Mesothelial cell of epicardium (in vitro differentiated cells): ENCODE data around the gene ZDHHC14. TPM values are rescaled to one million over a fixed set of nuclear protein-coding genes. Genes with fewer than 3 reads are reported as not detected.

Experiments used
- DNase-seq, 2 experiments: peaks; one replicate each; pipeline ENCODE4 v3.0.0; 2021; ENCODE audit warnings: low spot score in 2 of 2; ENCODE audit not compliant: unreplicated experiment in 2 of 2
- H3K27ac Mint-ChIP-seq: 2 replicates; pipeline ENCODE4 v1.8.0; 2021; ENCODE audit warnings: mixed read lengths
- H3K27me3 Mint-ChIP-seq: 2 replicates; pipeline ENCODE4 v1.8.0; 2021; ENCODE audit warnings: low read depth, mixed read lengths
- H3K36me3 Mint-ChIP-seq: 2 replicates; pipeline ENCODE4 v1.8.0; 2021; ENCODE audit warnings: mixed read lengths
- H3K4me1 Mint-ChIP-seq: 2 replicates; pipeline ENCODE4 v1.8.0; 2021; ENCODE audit warnings: mixed read lengths
- H3K4me3 Mint-ChIP-seq: 2 replicates; pipeline ENCODE4 v1.8.0; 2021; ENCODE audit warnings: mild to moderate bottlenecking, moderate library complexity, mixed read lengths
- H3K9me3 Mint-ChIP-seq: 2 replicates; pipeline ENCODE4 v1.8.0; 2021; ENCODE audit warnings: mixed read lengths
- total RNA-seq: library from RNA; stranded (reverse); gene quantifications from 3 replicates; pipeline ENCODE4 v1.2.1, GENCODE V29; 2021
- TF ChIP-seq, protein P1 (sequence below): fragments of 200-600 bp; sonication (generic); IDR thresholded peaks from one replicate; pipeline ENCODE4 v1.5.0; 2021; ENCODE audit warnings: antibody characterized with exemption; ENCODE audit not compliant: unreplicated experiment

The ZDHHC14 gene
- total RNA-seq, 1 donor from 2014 or later = 11.3 TPM

- TF ChIP-seq, protein P1, sequence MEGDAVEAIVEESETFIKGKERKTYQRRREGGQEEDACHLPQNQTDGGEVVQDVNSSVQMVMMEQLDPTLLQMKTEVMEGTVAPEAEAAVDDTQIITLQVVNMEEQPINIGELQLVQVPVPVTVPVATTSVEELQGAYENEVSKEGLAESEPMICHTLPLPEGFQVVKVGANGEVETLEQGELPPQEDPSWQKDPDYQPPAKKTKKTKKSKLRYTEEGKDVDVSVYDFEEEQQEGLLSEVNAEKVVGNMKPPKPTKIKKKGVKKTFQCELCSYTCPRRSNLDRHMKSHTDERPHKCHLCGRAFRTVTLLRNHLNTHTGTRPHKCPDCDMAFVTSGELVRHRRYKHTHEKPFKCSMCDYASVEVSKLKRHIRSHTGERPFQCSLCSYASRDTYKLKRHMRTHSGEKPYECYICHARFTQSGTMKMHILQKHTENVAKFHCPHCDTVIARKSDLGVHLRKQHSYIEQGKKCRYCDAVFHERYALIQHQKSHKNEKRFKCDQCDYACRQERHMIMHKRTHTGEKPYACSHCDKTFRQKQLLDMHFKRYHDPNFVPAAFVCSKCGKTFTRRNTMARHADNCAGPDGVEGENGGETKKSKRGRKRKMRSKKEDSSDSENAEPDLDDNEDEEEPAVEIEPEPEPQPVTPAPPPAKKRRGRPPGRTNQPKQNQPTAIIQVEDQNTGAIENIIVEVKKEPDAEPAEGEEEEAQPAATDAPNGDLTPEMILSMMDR = no peak
- DNase-seq = no peak
- Mint-ChIP-seq H3K9me3 (peaks cover 4% of the 10 kb centered on the region), H3K27ac (no peak overlapping the region), H3K36me3 (no peaks in the 10 kb centered on the region), H3K4me1 (no peaks in the 10 kb centered on the region), H3K4me3 (no peak overlapping the region), H3K27me3 (no peaks in the 10 kb centered on the region)
Observed at GRCh38 chr6:157481865-157482249, 100.9 kb downstream of the ZDHHC14 start.

- TF ChIP-seq, protein P1 = no peak
- Mint-ChIP-seq H3K27me3 (peaks cover 2% of the 10 kb centered on the region), H3K4me1 (peaks cover 2% of the 10 kb centered on the region), H3K4me3 (no peak overlapping the region), H3K36me3 (no peaks in the 10 kb centered on the region), H3K9me3 (peaks cover 4% of the 10 kb centered on the region), H3K27ac (no peak overlapping the region)
- no peak for DNase-seq
Observed at GRCh38 chr6:157483770-157484169, 102.8 kb downstream of the ZDHHC14 start.

- H3K9me3 Mint-ChIP-seq = peaks cover 4% of the 10 kb centered on the region
- peaks cover 2% of the 10 kb centered on the region for H3K27me3 Mint-ChIP-seq
- no peaks in the 10 kb centered on the region for H3K36me3 Mint-ChIP-seq
- DNase-seq = no peak
- TF ChIP-seq, protein P1 = no peak
- peaks cover 2% of the 10 kb centered on the region for H3K4me1 Mint-ChIP-seq
- no peak overlapping the region for H3K4me3 Mint-ChIP-seq
- no peak overlapping the region for H3K27ac Mint-ChIP-seq
Observed at GRCh38 chr6:157484181-157484580, 103.2 kb downstream of the ZDHHC14 start.

GRCh38 chr6:157486572-157486971 lies 105.6 kb downstream of the ZDHHC14 start:
- Mint-ChIP-seq H3K36me3 (no peaks in the 10 kb centered on the region), H3K27ac (no peak overlapping the region), H3K4me3 (no peak overlapping the region), H3K27me3 (peaks cover 10% of the 10 kb centered on the region), H3K9me3 (peaks cover 4% of the 10 kb centered on the region), H3K4me1 (peaks cover 7% of the 10 kb centered on the region)
- TF ChIP-seq, protein P1 = no peak
- DNase-seq = no peak

DNA sequence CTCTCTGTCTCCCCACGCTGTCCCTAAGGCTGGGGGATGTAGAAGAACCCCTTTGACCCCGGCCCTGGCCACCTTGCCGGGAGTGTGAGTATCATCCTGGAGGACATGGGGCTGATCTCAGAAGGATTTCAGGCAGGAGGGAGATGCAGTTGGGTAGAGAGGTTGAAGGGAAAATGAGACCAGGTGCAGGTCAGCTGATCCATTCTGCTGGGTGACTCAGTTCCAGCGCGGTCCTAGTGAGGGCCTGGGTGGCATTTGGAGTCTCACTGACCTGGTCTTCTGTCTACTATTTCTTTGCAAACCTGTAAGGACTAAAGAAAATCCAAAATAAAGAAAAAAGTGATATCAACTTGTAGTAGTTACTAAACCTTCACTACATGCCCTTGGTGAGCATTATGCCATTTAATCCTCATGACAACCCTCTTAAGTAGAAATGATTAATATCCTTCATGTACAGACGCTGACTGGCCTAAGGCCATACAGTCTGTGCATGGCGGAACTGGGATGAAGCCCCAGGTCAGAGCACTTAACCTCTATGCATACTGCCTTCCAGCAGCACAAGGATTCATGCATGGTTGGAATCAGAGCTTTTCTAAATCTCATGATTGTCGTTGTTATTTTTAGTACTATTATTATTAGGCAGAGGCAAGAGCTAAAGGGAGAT lies 106.3 kb downstream of the ZDHHC14 start:
- H3K4me1 Mint-ChIP-seq = peaks cover 7% of the 10 kb centered on the region
- TF ChIP-seq, protein P1 = no peak
- peaks cover 4% of the 10 kb centered on the region for H3K9me3 Mint-ChIP-seq
- peaks cover 10% of the 10 kb centered on the region for H3K27me3 Mint-ChIP-seq
- H3K27ac Mint-ChIP-seq = no peak overlapping the region
- H3K4me3 Mint-ChIP-seq = no peak overlapping the region
- DNase-seq = no peak
- no peaks in the 10 kb centered on the region for H3K36me3 Mint-ChIP-seq

- Mint-ChIP-seq H3K4me1 (peaks cover 7% of the 10 kb centered on the region), H3K36me3 (no peaks in the 10 kb centered on the region)
Observed at GRCh38 chr6:157488058-157488457, 107.1 kb downstream of the ZDHHC14 start.

More at GRCh38 chr6:157488058-157488457, 107.1 kb downstream of the ZDHHC14 start:
- H3K4me3 Mint-ChIP-seq = no peak overlapping the region
- peaks cover 4% of the 10 kb centered on the region for H3K9me3 Mint-ChIP-seq
- TF ChIP-seq, protein P1 = no peak
- H3K27me3 Mint-ChIP-seq = peaks cover 10% of the 10 kb centered on the region
- no peak for DNase-seq
- H3K27ac Mint-ChIP-seq = no peak overlapping the region
